HG03571 (cell line): ENCODE measurements around the gene LDB2.

ENCODE experiments used
- ATAC-seq: cut with Tn5 transposase; IDR thresholded peaks from one replicate; pipeline ENCODE4 v1.9.1; 2021; ENCODE audit not compliant: unreplicated experiment

LDB2 gene

GRCh38 chr4:16760617-16761363 lies 137.7 kb downstream of the LDB2 start:
- ATAC-seq = no peak

- ATAC-seq = no peak
Observed at GRCh38 chr4:16759931-16760582, 138.4 kb downstream of the LDB2 start.

GRCh38 chr4:16758816-16759215 lies 139.6 kb downstream of the LDB2 start:
- ATAC-seq = no peak

GRCh38 chr4:16758255-16758654 lies 140.2 kb downstream of the LDB2 start:
- ATAC-seq = no peak

- ATAC-seq = no peak
Observed at GRCh38 chr4:16757080-16757521, 141.3 kb downstream of the LDB2 start.

- ATAC-seq = no peak
Observed at GRCh38 chr4:16754104-16754503, 144.3 kb downstream of the LDB2 start.

- no peak for ATAC-seq
Observed at GRCh38 chr4:16752150-16752549, 146.3 kb downstream of the LDB2 start.

GRCh38 chr4:16750882-16751642 lies 147.4 kb downstream of the LDB2 start:
- no peak for ATAC-seq

GRCh38 chr4:16750216-16750615 lies 148.2 kb downstream of the LDB2 start:
- no peak for ATAC-seq

GRCh38 chr4:16745887-16746286 lies 152.6 kb downstream of the LDB2 start:
- no peak for ATAC-seq

- no peak for ATAC-seq
Observed at GRCh38 chr4:16745009-16745635, 153.3 kb downstream of the LDB2 start.

- no peak for ATAC-seq
Observed at GRCh38 chr4:16741287-16741686, 157.2 kb downstream of the LDB2 start.

- no peak for ATAC-seq
Observed at GRCh38 chr4:16739997-16740624, 158.3 kb downstream of the LDB2 start.

- no peak for ATAC-seq
Observed at GRCh38 chr4:16738558-16738957, 159.9 kb downstream of the LDB2 start.

GRCh38 chr4:16733509-16733908 lies 164.9 kb downstream of the LDB2 start:
- ATAC-seq = no peak

- ATAC-seq = no peak
Observed at GRCh38 chr4:16732741-16733140, 165.7 kb downstream of the LDB2 start.

GRCh38 chr4:16731776-16732380 lies 166.6 kb downstream of the LDB2 start:
- no peak for ATAC-seq

GRCh38 chr4:16730522-16731205 lies 167.8 kb downstream of the LDB2 start:
- ATAC-seq = no peak

GRCh38 chr4:16729336-16729735 lies 169.1 kb downstream of the LDB2 start:
- no peak for ATAC-seq

- ATAC-seq = no peak
Observed at GRCh38 chr4:16728849-16729248, 169.6 kb downstream of the LDB2 start.
